ENCODE data around the gene NKD2. TPM values are rescaled to one million over a fixed set of nuclear protein-coding genes. Genes with fewer than 3 reads are reported as not detected.

NKD2 gene
- total and polyA plus RNA-seq, 9 of the 15 experiments (the other 6 are each of a cell fraction or from before 2014, with no cell fraction given): 0.09 to 0.64 (median 0.27) TPM; not detected in 5

- no peak for TF ChIP-seq ZNF318 (IDR thresholded peaks at IDR 0.05; ENCODE audit: borderline replicate concordance in 1 of 2, low read depth in 1 of 2)
These were observed 10.7 kb downstream of the NKD2 start (continued) for GRCh38 chr5:1019001-1019905.

All from K562 (cell line).